Endothelial cell of umbilical vein (primary cell): Measurements from ENCODE around the gene SLC35B2. TPM values are rescaled to one million over a fixed set of nuclear protein-coding genes. Genes with fewer than 3 reads are reported as not detected.

ENCODE experiments used
- BruUV-seq: library from RNA; stranded (reverse); fragments of 400-500 nt; replicated peaks from 2 replicates; lab custom pipeline; 2021; lab: Mats Ljungman, UMichigan
- CTCF ChIA-PET: fragments of 300-600, 350-600 bp; sonication (Branson Sonifier 250); formaldehyde crosslinking; loops from one replicate; lab custom pipeline; 2021; ENCODE audit warnings: antibody characterized with exemption, inconsistent platforms; lab: Charles Lee
- POLR2A ChIA-PET: fragments of 300-600, 350-600 bp; sonication (Branson Sonifier 250); formaldehyde crosslinking; loops from one replicate; lab custom pipeline; 2021; ENCODE audit warnings: antibody characterized with exemption, inconsistent platforms; lab: Charles Lee
- DNase-seq: peaks from one replicate; pipeline ENCODE4 v3.0.0-alpha.2; 2011; ENCODE audit warnings: low read depth, low spot score
- FAIRE-seq: peaks from 2 replicates; lab custom pipeline; 2011; peaks lifted over from hg19 to GRCh38; lab: Jason Lieb, UNC
- H2AFZ ChIP-seq: 2 replicates; pipeline ENCODE4 v1.6.0; 2012; ENCODE audit warnings: low read depth, low read length, control low read depth, inconsistent platforms
- H3K27ac ChIP-seq: 2 replicates; pipeline ENCODE4 v1.5.1; 2011; ENCODE audit warnings: low read depth, mild to moderate bottlenecking, control low read depth, low read length, moderate library complexity; ENCODE audit not compliant: insufficient read depth
- H3K27me3 ChIP-seq, 2 experiments: 2 replicates each; pipeline versions ENCODE4 v1.6.0 to v1.6.1; 2011; ENCODE audit warnings: low read length in 2 of 2, mixed read lengths in 1 of 2; ENCODE audit not compliant: control insufficient read depth in 2 of 2, insufficient read depth in 2 of 2
- H3K36me3 ChIP-seq, 2 experiments: 2 replicates in 1 of 2; 3 replicates in 1 of 2; pipeline ENCODE4 v1.5.1; 2011; ENCODE audit warnings: low read length in 2 of 2, mild to moderate bottlenecking in 1 of 2, moderate library complexity in 1 of 2; ENCODE audit not compliant: control insufficient read depth in 2 of 2, insufficient read depth in 2 of 2; ENCODE audit errors: extremely low read depth in 1 of 2
- H3K4me1 ChIP-seq: 3 replicates; pipeline ENCODE4 v1.5.1; 2011; ENCODE audit warnings: mild to moderate bottlenecking, low read length; ENCODE audit not compliant: control insufficient read depth, insufficient read depth; ENCODE audit errors: extremely low read depth
- H3K4me2 ChIP-seq: 2 replicates; pipeline ENCODE4 v1.6.1; 2011; ENCODE audit warnings: low read length, control low read depth, mixed read lengths; ENCODE audit not compliant: insufficient read depth
- H3K4me3 ChIP-seq, 3 experiments: fragments of 200-600 bp in 1 of 3; sonication (generic), shearing (Covaris generic) in 1 of 3; replicated peaks in 1 of 3; 2 replicates each; pipeline ENCODE4 v1.5.1; 2011 to 2016; ENCODE audit warnings: control low read depth in 3 of 3, low read length in 3 of 3, mild to moderate bottlenecking in 2 of 3, inconsistent platforms in 1 of 3, low read depth in 1 of 3, moderate library complexity in 1 of 3; ENCODE audit not compliant: insufficient read depth in 1 of 3
- H3K79me2 ChIP-seq: 2 replicates; pipeline ENCODE4 v1.6.0; 2012; ENCODE audit warnings: low read length, inconsistent platforms; ENCODE audit not compliant: control insufficient read depth, insufficient read depth
- H3K9ac ChIP-seq: replicated peaks from 2 replicates; pipeline ENCODE3; 2011; ENCODE audit warnings: low read length, control low read depth; ENCODE audit not compliant: insufficient read depth; ENCODE audit errors: extremely low read depth
- H3K9me1 ChIP-seq: replicated peaks from 3 replicates; pipeline ENCODE4 v1.6.0; 2011; ENCODE audit warnings: mild to moderate bottlenecking, low read length; ENCODE audit not compliant: control insufficient read depth, insufficient read depth; ENCODE audit errors: extremely low read depth
- H3K9me3 ChIP-seq: replicated peaks from 2 replicates; pipeline ENCODE4 v1.5.1; 2012; ENCODE audit warnings: low read length, inconsistent platforms; ENCODE audit not compliant: control insufficient read depth, insufficient read depth
- H4K20me1 ChIP-seq: replicated peaks from 2 replicates; pipeline ENCODE3; 2011; ENCODE audit warnings: mild to moderate bottlenecking, low read length; ENCODE audit not compliant: control insufficient read depth, insufficient read depth; ENCODE audit errors: extremely low read depth
- EZH2 ChIP-seq: IDR thresholded peaks from 2 replicates; pipeline ENCODE4 v1.6.1; 2012; ENCODE audit warnings: borderline replicate concordance, low read depth, mild to moderate bottlenecking, moderate library complexity, low read length, inconsistent platforms; ENCODE audit not compliant: severe bottlenecking
- FOS ChIP-seq: IDR thresholded peaks from 2 replicates; pipeline ENCODE4 v1.6.1; 2011; ENCODE audit warnings: mild to moderate bottlenecking, low read length, moderate library complexity, borderline replicate concordance; ENCODE audit not compliant: insufficient read depth
- GATA2 ChIP-seq: IDR thresholded peaks from 2 replicates; pipeline ENCODE4 v1.7.0; 2011; ENCODE audit warnings: low read depth, mild to moderate bottlenecking, moderate library complexity, mixed read lengths, low read length; ENCODE audit not compliant: insufficient read length, insufficient read depth
- JUN ChIP-seq: IDR thresholded peaks from 2 replicates; pipeline ENCODE4 v1.6.1; 2011; ENCODE audit warnings: borderline replicate concordance, low read depth; ENCODE audit not compliant: insufficient read length, insufficient read depth
- MAX ChIP-seq: IDR thresholded peaks from 2 replicates; pipeline ENCODE4 v1.6.1; 2011; ENCODE audit not compliant: insufficient read depth, insufficient read length
- MYC ChIP-seq: IDR thresholded peaks from one replicate; pipeline ENCODE4 v1.6.1; 2011; ENCODE audit warnings: mild to moderate bottlenecking, low read depth, low read length
- POLR2A ChIP-seq: IDR thresholded peaks from 2 replicates; pipeline ENCODE4 v1.6.1; 2012; ENCODE audit warnings: low read depth, mild to moderate bottlenecking, control low read depth, low read length
- POLR2AphosphoS5 ChIP-seq: IDR thresholded peaks from 2 replicates; pipeline ENCODE4 v1.6.1; 2012; ENCODE audit warnings: low read depth, mild to moderate bottlenecking, control low read depth, low read length, moderate library complexity; ENCODE audit not compliant: insufficient read depth
- dilution Hi-C: fragments of 300-500 bp; cut with MboI; formaldehyde crosslinking; loops from one replicate; pipeline ENCODE4 v1.15.0; 2019; ENCODE audit warnings: low sequenced_read_pairs; ENCODE audit not compliant: extremely low pct_ligation_motif_present
- intact Hi-C: fragments of 100-400 bp; cut with micrococcal nuclease; formaldehyde crosslinking; loops from one replicate; pipeline ENCODE4 v1.10.0; 2022
- polyA plus RNA-seq, 4 experiments: library from polyadenylated mRNA; depleted of rRNA in 3 of 4; stranded (reverse) in 3 of 4; unstranded in 1 of 4; fragments of >200 nt; gene quantifications; 2 replicates each; pipeline versions ENCODE4 v1.2.1 to v1.2.3, GENCODE V29; 2011 to 2012; ENCODE audit warnings: missing spikeins in 1 of 4
- total RNA-seq: library from RNA; stranded (reverse); gene quantifications from 2 replicates; pipeline ENCODE4 v1.2.3, GENCODE V29; 2021
- TF ChIP-seq, protein P1 (sequence below), 2 donors: IDR thresholded peaks; 1 replicate in 1 of 2; 2 replicates in 1 of 2; pipeline ENCODE4 v1.5.1; 2011; ENCODE audit warnings: low read length in 2 of 2, mild to moderate bottlenecking in 2 of 2, moderate library complexity in 2 of 2, control low read depth in 1 of 2, inconsistent platforms in 1 of 2, low read depth in 1 of 2; ENCODE audit not compliant: insufficient read depth in 1 of 2; ENCODE audit errors: extremely low read depth in 1 of 2

Gene SLC35B2
- total and polyA plus RNA-seq, 2 donors (not counting 3 experiments of a cell fraction or from before 2014, with no cell fraction given) = 53.4 to 112 TPM

DNA sequence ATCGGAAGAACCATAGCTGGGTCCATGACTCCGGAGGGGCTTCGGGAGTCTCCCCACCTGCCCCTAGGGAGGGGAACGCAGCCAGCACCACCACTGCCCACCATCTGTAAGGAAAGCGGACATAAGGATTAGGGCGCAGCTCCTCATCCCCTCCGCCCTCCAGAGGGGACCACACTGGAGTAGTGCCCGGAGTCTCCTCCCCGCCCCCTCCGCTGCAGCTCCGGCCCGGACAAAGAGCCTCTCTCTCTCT lies 628 bp downstream of the SLC35B2 start:
- DNase-seq (no peak), FAIRE-seq (peak; percentile 8)
- peaks cover 13% of the 10 kb centered on the region for H3K4me1 ChIP-seq
- dilution Hi-C loops (no loop called here), intact Hi-C loops (loop anchor here (1.0 to 2.0 kb wide), 3 partner anchors 9 to 84 kb away; partner anchors contain the start of gene HSP90AB1)
- H3K36me3 ChIP-seq = peaks cover 19 to 50% of the 10 kb centered on the region in 2 experiments
- no peaks in the 10 kb centered on the region for H3K9me3 ChIP-seq
- H3K4me3 ChIP-seq = peak overlapping the region; percentile 67 to 89 (median 74)
- ChIA-PET CTCF (interaction anchor here (0.8 to 3.3 kb wide), 21 partner anchors 11 to 160 kb away, joined by 3 to 38 read pairs (median 4); partner anchors contain the start of gene HSP90AB1), POLR2A (interaction anchor here (0.6 to 2.9 kb wide), 5 partner anchors 10 to 160 kb away, joined by 3 to 49 read pairs (median 4); partner anchors contain the start of genes HSP90AB1 and TMEM63B)
- no peaks in the 10 kb centered on the region for H3K9me1 ChIP-seq
- peaks cover 31% of the 10 kb centered on the region for H3K79me2 ChIP-seq
- BruUV-seq = no TSS peak
- peak overlapping the region; percentile 63 for H3K4me2 ChIP-seq
- peak overlapping the region; percentile 69 for H3K9ac ChIP-seq
- peak overlapping the region; percentile 49 for H3K27ac ChIP-seq
- H2AFZ ChIP-seq = no peak overlapping the region
- H4K20me1 ChIP-seq = no peaks in the 10 kb centered on the region
- no peaks in the 10 kb centered on the region for H3K27me3 ChIP-seq
- TF ChIP-seq, protein P1, sequence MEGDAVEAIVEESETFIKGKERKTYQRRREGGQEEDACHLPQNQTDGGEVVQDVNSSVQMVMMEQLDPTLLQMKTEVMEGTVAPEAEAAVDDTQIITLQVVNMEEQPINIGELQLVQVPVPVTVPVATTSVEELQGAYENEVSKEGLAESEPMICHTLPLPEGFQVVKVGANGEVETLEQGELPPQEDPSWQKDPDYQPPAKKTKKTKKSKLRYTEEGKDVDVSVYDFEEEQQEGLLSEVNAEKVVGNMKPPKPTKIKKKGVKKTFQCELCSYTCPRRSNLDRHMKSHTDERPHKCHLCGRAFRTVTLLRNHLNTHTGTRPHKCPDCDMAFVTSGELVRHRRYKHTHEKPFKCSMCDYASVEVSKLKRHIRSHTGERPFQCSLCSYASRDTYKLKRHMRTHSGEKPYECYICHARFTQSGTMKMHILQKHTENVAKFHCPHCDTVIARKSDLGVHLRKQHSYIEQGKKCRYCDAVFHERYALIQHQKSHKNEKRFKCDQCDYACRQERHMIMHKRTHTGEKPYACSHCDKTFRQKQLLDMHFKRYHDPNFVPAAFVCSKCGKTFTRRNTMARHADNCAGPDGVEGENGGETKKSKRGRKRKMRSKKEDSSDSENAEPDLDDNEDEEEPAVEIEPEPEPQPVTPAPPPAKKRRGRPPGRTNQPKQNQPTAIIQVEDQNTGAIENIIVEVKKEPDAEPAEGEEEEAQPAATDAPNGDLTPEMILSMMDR (IDR thresholded peaks at IDR 0.05; ENCODE audit: extremely low read depth in 1 of 2, insufficient read depth in 1 of 2, low read depth in 1 of 2, low read length in 2 of 2) = no peak
- no peak for TF ChIP-seq POLR2AphosphoS5
- TF ChIP-seq MAX = no peak
- no peak for TF ChIP-seq JUN
- no peak for TF ChIP-seq EZH2
- no peak for TF ChIP-seq FOS
- TF ChIP-seq POLR2A = no peak
- TF ChIP-seq GATA2 = no peak
- no peak for TF ChIP-seq MYC
